ENCODE measurements around the gene TRPV4.
"Not testable (repeated sequence)": the region's sequence is repeated elsewhere in the genome, so short reads cannot be mapped to it uniquely, and the experiment has no call there.

The TRPV4 gene

GRCh38 chr12:109858764-109859163, 25.6 kb upstream of the TRPV4 start:
- DNase-seq: no peak

- DNase-seq: no peak
Measured at GRCh38 chr12:109857715-109858114, 24.5 kb upstream of the TRPV4 start.

GRCh38 chr12:109855377-109855776, 22.2 kb upstream of the TRPV4 start:
- no peak for DNase-seq

GRCh38 chr12:109850518-109850917, 17.3 kb upstream of the TRPV4 start:
- DNase-seq: not testable (repeated sequence)

- DNase-seq: no peak
Measured at GRCh38 chr12:109847142-109847735, 14.0 kb upstream of the TRPV4 start.

GRCh38 chr12:109845824-109846205, 12.6 kb upstream of the TRPV4 start:
- DNase-seq: no peak

- peak; percentile 12 for DNase-seq
Measured at GRCh38 chr12:109844983-109845823, 12.0 kb upstream of the TRPV4 start.

- no peak for DNase-seq
Measured at GRCh38 chr12:109844091-109844490, 10.9 kb upstream of the TRPV4 start.

GRCh38 chr12:109842021-109842420, 8.8 kb upstream of the TRPV4 start:
- no peak for DNase-seq

- no peak for DNase-seq
Measured at GRCh38 chr12:109841356-109841755, 8.2 kb upstream of the TRPV4 start.

- DNase-seq: no peak
Measured at GRCh38 chr12:109840305-109841074, 7.3 kb upstream of the TRPV4 start.

GRCh38 chr12:109839444-109839843, 6.2 kb upstream of the TRPV4 start:
- no peak for DNase-seq

GRCh38 chr12:109836916-109837315, 3.7 kb upstream of the TRPV4 start:
- DNase-seq: no peak

GRCh38 chr12:109835827-109836226, 2.6 kb upstream of the TRPV4 start:
- DNase-seq: no peak

- no peak for DNase-seq
Measured at GRCh38 chr12:109832541-109833306, 474 bp downstream of the TRPV4 start.

GRCh38 chr12:109831929-109832328, 1.3 kb downstream of the TRPV4 start:
- DNase-seq: no peak

- no peak for DNase-seq
Measured at GRCh38 chr12:109831365-109831764, 1.8 kb downstream of the TRPV4 start.

- no peak for DNase-seq
Measured at GRCh38 chr12:109830718-109831117, 2.5 kb downstream of the TRPV4 start.

- no peak for DNase-seq
Measured at GRCh38 chr12:109830267-109830666, 2.9 kb downstream of the TRPV4 start.

GRCh38 chr12:109829667-109830066, 3.5 kb downstream of the TRPV4 start:
- DNase-seq: no peak

GRCh38 chr12:109828754-109829511, 4.3 kb downstream of the TRPV4 start:
- DNase-seq: no peak
